Stomach (tissue), 4 donors: ENCODE results near the gene LLCFC1.

Experiments
- CTCF ChIP-seq, 7 experiments: fragments of 450-650 bp in 4 of 7; fragments of 200-600 bp in 3 of 7; sonication (generic) in 3 of 7; IDR thresholded peaks; one replicate each; pipeline ENCODE4 v1.5.1; 2016 to 2019; ENCODE audit warnings: antibody characterized with exemption in 7 of 7, control low read depth in 2 of 7, mild to moderate bottlenecking in 1 of 7
- POLR2A ChIP-seq, 4 donors: fragments of 450-650 bp; IDR thresholded peaks; one replicate each; pipeline ENCODE4 v1.6.1; 2016; ENCODE audit warnings: antibody characterized with exemption in 4 of 4, control low read depth in 2 of 4, mild to moderate bottlenecking in 1 of 4, moderate library complexity in 1 of 4

DNA sequence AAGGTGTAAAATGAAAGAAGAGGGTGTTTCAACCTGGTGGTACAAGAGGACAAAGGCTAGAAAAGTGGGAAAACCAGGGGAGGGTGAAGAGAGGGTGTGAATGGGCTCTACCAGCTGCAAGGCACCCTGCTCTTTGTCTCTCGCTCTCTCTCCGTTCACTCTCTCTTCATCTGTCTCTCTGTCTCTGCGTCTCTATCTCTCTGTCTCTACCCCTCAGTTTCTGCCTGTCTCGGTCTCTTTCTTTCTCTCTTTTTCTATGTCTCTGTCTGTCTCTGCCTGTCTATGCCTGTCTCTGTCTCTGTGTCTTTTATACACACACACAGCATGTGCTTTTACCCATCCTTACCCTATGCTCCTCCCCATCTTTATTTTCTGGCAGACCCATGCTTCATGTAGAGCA, 673 bp upstream of the LLCFC1 start:
- TF ChIP-seq CTCF (IDR thresholded peaks at IDR 0.05) (no peak), POLR2A (IDR thresholded peaks at IDR 0.05) (no peak)
